ENCODE results near the gene LRRC4C.

GRCh38 chr11:41118521-41118920 is 340.9 kb downstream of the LRRC4C start:
- TF ChIP-seq EP300 (IDR thresholded peaks at IDR 0.05; ENCODE audit: borderline replicate concordance) (no peak), YY1 (IDR thresholded peaks at IDR 0.05; ENCODE audit: low read depth) (no peak), REST (IDR thresholded peaks at IDR 0.05; ENCODE audit: low read depth) (no peak), NFIC (IDR thresholded peaks at IDR 0.05) (no peak), ZBTB7A (IDR thresholded peaks at IDR 0.05; ENCODE audit: low read depth) (no peak), EGR1 (IDR thresholded peaks at IDR 0.05) (no peak), CREB1 (IDR thresholded peaks at IDR 0.05; ENCODE audit: low read depth) (no peak), USF1 (IDR thresholded peaks at IDR 0.05) (no peak), TEAD4 (IDR thresholded peaks at IDR 0.05) (no peak)
